Measurements from ENCODE around the gene CYFIP2.
"Not testable (repeated sequence)": the region's sequence is repeated elsewhere in the genome, so short reads cannot be mapped to it uniquely, and the experiment has no call there.

CYFIP2 gene

GRCh38 chr5:157387041-157387563, 121.2 kb downstream of the CYFIP2 start:
- no peak for TF ChIP-seq JUND (IDR thresholded peaks at IDR 0.05; ENCODE audit: low read depth)
- in situ Hi-C loops (cut with HindIII; ENCODE audit: low pct_unique_long_range_greater_than_20kb, low sequenced_read_pairs) = no loop called here
- no peak for DNase-seq (ENCODE audit: low read depth in 1 of 2, low spot score in 1 of 2)

GRCh38 chr5:157387683-157388093, 121.8 kb downstream of the CYFIP2 start:
- no peak for DNase-seq (ENCODE audit: low read depth in 1 of 2, low spot score in 1 of 2)
- in situ Hi-C loops (cut with HindIII; ENCODE audit: low pct_unique_long_range_greater_than_20kb, low sequenced_read_pairs) = no loop called here
- TF ChIP-seq JUND (IDR thresholded peaks at IDR 0.05; ENCODE audit: low read depth) = no peak

GRCh38 chr5:157388111-157388710, 122.3 kb downstream of the CYFIP2 start:
- no peak for DNase-seq (ENCODE audit: low read depth in 1 of 2, low spot score in 1 of 2)
- in situ Hi-C loops (cut with HindIII; ENCODE audit: low pct_unique_long_range_greater_than_20kb, low sequenced_read_pairs) = no loop called here
- no peak for TF ChIP-seq JUND (IDR thresholded peaks at IDR 0.05; ENCODE audit: low read depth)

GRCh38 chr5:157389103-157389502, 123.2 kb downstream of the CYFIP2 start:
- TF ChIP-seq JUND (IDR thresholded peaks at IDR 0.05; ENCODE audit: low read depth) = no peak
- no peak for DNase-seq (ENCODE audit: low read depth in 1 of 2, low spot score in 1 of 2)
- in situ Hi-C loops (cut with HindIII; ENCODE audit: low pct_unique_long_range_greater_than_20kb, low sequenced_read_pairs) = no loop called here

GRCh38 chr5:157390133-157390532, 124.2 kb downstream of the CYFIP2 start:
- TF ChIP-seq JUND (IDR thresholded peaks at IDR 0.05; ENCODE audit: low read depth) = no peak
- no peak for DNase-seq (ENCODE audit: low read depth in 1 of 2, low spot score in 1 of 2)
- in situ Hi-C loops (cut with HindIII; ENCODE audit: low pct_unique_long_range_greater_than_20kb, low sequenced_read_pairs) = no loop called here

GRCh38 chr5:157390551-157391297, 124.8 kb downstream of the CYFIP2 start:
- DNase-seq (ENCODE audit: low read depth in 1 of 2, low spot score in 1 of 2) = no peak
- no peak for TF ChIP-seq JUND (IDR thresholded peaks at IDR 0.05; ENCODE audit: low read depth)
- in situ Hi-C loops (cut with HindIII; ENCODE audit: low pct_unique_long_range_greater_than_20kb, low sequenced_read_pairs) = no loop called here

- no peak for DNase-seq (ENCODE audit: low read depth in 1 of 2, low spot score in 1 of 2)
- no peak for TF ChIP-seq JUND (IDR thresholded peaks at IDR 0.05; ENCODE audit: low read depth)
Measured at GRCh38 chr5:157398305-157398704, 132.4 kb downstream of the CYFIP2 start.

GRCh38 chr5:157400741-157401495, 135.0 kb downstream of the CYFIP2 start:
- no peak for TF ChIP-seq JUND (IDR thresholded peaks at IDR 0.05; ENCODE audit: low read depth)
- DNase-seq (ENCODE audit: low read depth in 1 of 2, low spot score in 1 of 2) = no peak
- in situ Hi-C loops (cut with HindIII; ENCODE audit: low pct_unique_long_range_greater_than_20kb, low sequenced_read_pairs) = no loop called here

More at GRCh38 chr5:157398305-157398704, 132.4 kb downstream of the CYFIP2 start:
- in situ Hi-C loops (cut with HindIII; ENCODE audit: low pct_unique_long_range_greater_than_20kb, low sequenced_read_pairs) = no loop called here

- DNase-seq (ENCODE audit: low read depth in 1 of 2, low spot score in 1 of 2) = no peak
- no peak for TF ChIP-seq JUND (IDR thresholded peaks at IDR 0.05; ENCODE audit: low read depth)
- in situ Hi-C loops (cut with HindIII; ENCODE audit: low pct_unique_long_range_greater_than_20kb, low sequenced_read_pairs) = no loop called here
Measured at GRCh38 chr5:157415838-157416237, 149.9 kb downstream of the CYFIP2 start.

GRCh38 chr5:157419521-157419920, 153.6 kb downstream of the CYFIP2 start:
- DNase-seq (ENCODE audit: low read depth in 1 of 2, low spot score in 1 of 2); in situ Hi-C loops (cut with HindIII; ENCODE audit: low pct_unique_long_range_greater_than_20kb, low sequenced_read_pairs): not testable (repeated sequence)

- DNase-seq (ENCODE audit: low read depth in 1 of 2, low spot score in 1 of 2); in situ Hi-C loops (cut with HindIII; ENCODE audit: low pct_unique_long_range_greater_than_20kb, low sequenced_read_pairs): not testable (repeated sequence)
Measured at GRCh38 chr5:157429920-157430319, 164.0 kb downstream of the CYFIP2 start.

GRCh38 chr5:157431544-157432200, 165.7 kb downstream of the CYFIP2 start:
- TF ChIP-seq JUND (IDR thresholded peaks at IDR 0.05; ENCODE audit: low read depth) = no peak
- peak in 1 of 2 experiments; percentile 85 for DNase-seq (ENCODE audit: low read depth in 1 of 2, low spot score in 1 of 2)
- in situ Hi-C loops (cut with HindIII; ENCODE audit: low pct_unique_long_range_greater_than_20kb, low sequenced_read_pairs) = no loop called here

All from T47D (cell line).